ENCODE measurements around the gene SPTBN1. TPM values are rescaled to one million over a fixed set of nuclear protein-coding genes. Genes with fewer than 3 reads are reported as not detected.

Gene SPTBN1
- total and polyA plus RNA-seq, 2 of the 13 experiments (the other 11 are each of a cell fraction or from before 2014, with no cell fraction given), result 123 to 299 TPM

DNA sequence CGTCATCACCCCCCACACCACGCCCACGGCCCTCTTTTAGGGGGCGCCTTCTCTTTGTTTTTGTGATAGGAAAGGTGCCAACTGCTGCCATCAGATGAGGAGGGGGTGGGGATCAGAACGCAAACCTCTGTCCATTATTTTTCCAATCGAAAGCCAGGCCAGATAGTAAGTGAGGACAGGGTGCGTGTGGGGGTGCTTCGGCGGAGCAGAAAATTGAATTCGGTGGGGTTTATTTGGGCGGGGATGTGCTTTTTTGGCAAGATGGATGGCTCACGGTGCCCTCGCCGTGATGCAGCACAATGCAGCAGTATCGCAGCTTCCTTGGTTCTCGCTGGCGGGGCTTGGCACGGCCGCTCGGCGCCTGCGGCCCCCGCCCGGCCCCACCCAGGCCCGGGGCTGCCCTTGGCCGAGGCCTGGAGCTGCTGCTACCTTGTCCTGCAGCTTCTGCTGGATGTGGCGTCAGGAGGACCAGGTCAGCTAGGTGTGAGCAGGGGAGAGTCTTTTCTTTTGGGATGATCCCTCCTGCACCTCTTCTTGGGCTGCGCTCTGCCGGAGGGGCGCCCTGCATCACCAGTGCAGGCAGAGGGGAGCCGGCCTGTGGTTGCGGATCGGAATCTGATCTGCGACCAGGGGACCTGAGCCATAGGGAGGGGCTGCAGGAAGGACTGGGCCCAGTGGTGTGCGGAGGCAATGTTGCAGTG lies 1.3 kb downstream of the SPTBN1 start (continued):
- no peak for TF ChIP-seq TIGD3 (CRISPR knock-in tag; IDR thresholded peaks at IDR 0.05; ENCODE audit: borderline replicate concordance)
- no peak for TF ChIP-seq PLRG1 (conservative IDR thresholded peaks at IDR 0.05)
- TF ChIP-seq KLF11 (CRISPR knock-in tag; IDR thresholded peaks at IDR 0.05), result no peak
- no peak for TF ChIP-seq YY1 (IDR thresholded peaks at IDR 0.05; ENCODE audit: insufficient read depth, insufficient replicate concordance, low read depth, low read length)
- TF ChIP-seq RFX5 (IDR thresholded peaks at IDR 0.05; ENCODE audit: low read depth, low read length), result no peak
- TF ChIP-seq ZNF225 (CRISPR knock-in tag; IDR thresholded peaks at IDR 0.05), result no peak
- TF ChIP-seq MIER3 (CRISPR knock-in tag; IDR thresholded peaks at IDR 0.05; ENCODE audit: borderline replicate concordance), result 0 out of 2 replicates have a peak, but pooled peaks have one; percentile 18
- no peak for TF ChIP-seq ZNF709 (CRISPR knock-in tag; IDR thresholded peaks at IDR 0.05)
- TF ChIP-seq SNAPC5 (CRISPR knock-in tag; IDR thresholded peaks at IDR 0.05; ENCODE audit: borderline replicate concordance), result no peak
- TF ChIP-seq RNF219 (CRISPR knock-in tag; IDR thresholded peaks at IDR 0.05), result no peak
- TF ChIP-seq, protein P1, sequence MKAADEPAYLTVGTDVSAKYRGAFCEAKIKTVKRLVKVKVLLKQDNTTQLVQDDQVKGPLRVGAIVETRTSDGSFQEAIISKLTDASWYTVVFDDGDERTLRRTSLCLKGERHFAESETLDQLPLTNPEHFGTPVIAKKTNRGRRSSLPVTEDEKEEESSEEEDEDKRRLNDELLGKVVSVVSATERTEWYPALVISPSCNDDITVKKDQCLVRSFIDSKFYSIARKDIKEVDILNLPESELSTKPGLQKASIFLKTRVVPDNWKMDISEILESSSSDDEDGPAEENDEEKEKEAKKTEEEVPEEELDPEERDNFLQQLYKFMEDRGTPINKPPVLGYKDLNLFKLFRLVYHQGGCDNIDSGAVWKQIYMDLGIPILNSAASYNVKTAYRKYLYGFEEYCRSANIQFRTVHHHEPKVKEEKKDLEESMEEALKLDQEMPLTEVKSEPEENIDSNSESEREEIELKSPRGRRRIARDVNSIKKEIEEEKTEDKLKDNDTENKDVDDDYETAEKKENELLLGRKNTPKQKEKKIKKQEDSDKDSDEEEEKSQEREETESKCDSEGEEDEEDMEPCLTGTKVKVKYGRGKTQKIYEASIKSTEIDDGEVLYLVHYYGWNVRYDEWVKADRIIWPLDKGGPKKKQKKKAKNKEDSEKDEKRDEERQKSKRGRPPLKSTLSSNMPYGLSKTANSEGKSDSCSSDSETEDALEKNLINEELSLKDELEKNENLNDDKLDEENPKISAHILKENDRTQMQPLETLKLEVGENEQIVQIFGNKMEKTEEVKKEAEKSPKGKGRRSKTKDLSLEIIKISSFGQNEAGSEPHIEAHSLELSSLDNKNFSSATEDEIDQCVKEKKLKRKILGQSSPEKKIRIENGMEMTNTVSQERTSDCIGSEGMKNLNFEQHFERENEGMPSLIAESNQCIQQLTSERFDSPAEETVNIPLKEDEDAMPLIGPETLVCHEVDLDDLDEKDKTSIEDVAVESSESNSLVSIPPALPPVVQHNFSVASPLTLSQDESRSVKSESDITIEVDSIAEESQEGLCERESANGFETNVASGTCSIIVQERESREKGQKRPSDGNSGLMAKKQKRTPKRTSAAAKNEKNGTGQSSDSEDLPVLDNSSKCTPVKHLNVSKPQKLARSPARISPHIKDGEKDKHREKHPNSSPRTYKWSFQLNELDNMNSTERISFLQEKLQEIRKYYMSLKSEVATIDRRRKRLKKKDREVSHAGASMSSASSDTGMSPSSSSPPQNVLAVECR (CRISPR knock-in tag; IDR thresholded peaks at IDR 0.05; ENCODE audit: borderline replicate concordance), result peak; percentile 59
- TF ChIP-seq ZNF777 (CRISPR knock-in tag; IDR thresholded peaks at IDR 0.05), result no peak
- no peak for TF ChIP-seq MAF1 (CRISPR knock-in tag; IDR thresholded peaks at IDR 0.05; ENCODE audit: borderline replicate concordance)
- TF ChIP-seq ZNF614 (CRISPR knock-in tag; IDR thresholded peaks at IDR 0.05; ENCODE audit: borderline replicate concordance), result peak; percentile 21; the same call in 1 of the 2 replicates
- 0 out of 2 replicates have a peak, but pooled peaks have one; percentile 56 for TF ChIP-seq ZNF572 (CRISPR knock-in tag; IDR thresholded peaks at IDR 0.05)
- TF ChIP-seq ZNF136 (CRISPR knock-in tag; IDR thresholded peaks at IDR 0.05; ENCODE audit: low read depth), result no peak; the same call in 1 of the 2 replicates
- TF ChIP-seq, protein P2, sequence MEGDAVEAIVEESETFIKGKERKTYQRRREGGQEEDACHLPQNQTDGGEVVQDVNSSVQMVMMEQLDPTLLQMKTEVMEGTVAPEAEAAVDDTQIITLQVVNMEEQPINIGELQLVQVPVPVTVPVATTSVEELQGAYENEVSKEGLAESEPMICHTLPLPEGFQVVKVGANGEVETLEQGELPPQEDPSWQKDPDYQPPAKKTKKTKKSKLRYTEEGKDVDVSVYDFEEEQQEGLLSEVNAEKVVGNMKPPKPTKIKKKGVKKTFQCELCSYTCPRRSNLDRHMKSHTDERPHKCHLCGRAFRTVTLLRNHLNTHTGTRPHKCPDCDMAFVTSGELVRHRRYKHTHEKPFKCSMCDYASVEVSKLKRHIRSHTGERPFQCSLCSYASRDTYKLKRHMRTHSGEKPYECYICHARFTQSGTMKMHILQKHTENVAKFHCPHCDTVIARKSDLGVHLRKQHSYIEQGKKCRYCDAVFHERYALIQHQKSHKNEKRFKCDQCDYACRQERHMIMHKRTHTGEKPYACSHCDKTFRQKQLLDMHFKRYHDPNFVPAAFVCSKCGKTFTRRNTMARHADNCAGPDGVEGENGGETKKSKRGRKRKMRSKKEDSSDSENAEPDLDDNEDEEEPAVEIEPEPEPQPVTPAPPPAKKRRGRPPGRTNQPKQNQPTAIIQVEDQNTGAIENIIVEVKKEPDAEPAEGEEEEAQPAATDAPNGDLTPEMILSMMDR (CRISPR knock-in tag; IDR thresholded peaks at IDR 0.05), result peak; percentile 53
- TF ChIP-seq ZNF431 (CRISPR knock-in tag; IDR thresholded peaks at IDR 0.05; ENCODE audit: borderline replicate concordance, low read depth), result no peak
- no peak for TF ChIP-seq ZFP1 (CRISPR knock-in tag; IDR thresholded peaks at IDR 0.05)
- no peak for TF ChIP-seq TBP (CRISPR knock-in tag; IDR thresholded peaks at IDR 0.05)
- no peak for TF ChIP-seq ZSCAN12 (CRISPR knock-in tag; IDR thresholded peaks at IDR 0.05)
